Stomach smooth muscle (tissue), 2 donors: ENCODE measurements around the gene ZBTB47.

ENCODE experiments used
- H3K27ac ChIP-seq: one replicate; pipeline ENCODE4 v1.7.0; 2013; ENCODE audit warnings: mild to moderate bottlenecking, low read length, inconsistent platforms
- H3K27me3 ChIP-seq, 2 donors: one replicate each; pipeline ENCODE4 v1.7.0; 2013; ENCODE audit warnings: low read length in 2 of 2; ENCODE audit not compliant: insufficient read depth in 2 of 2, control insufficient read depth in 1 of 2
- H3K36me3 ChIP-seq, 2 donors: one replicate each; pipeline ENCODE4 v1.7.0; 2013; ENCODE audit warnings: low read length in 2 of 2; ENCODE audit not compliant: control insufficient read depth in 2 of 2, insufficient read depth in 2 of 2
- H3K4me1 ChIP-seq: one replicate; pipeline ENCODE4 v1.7.0; 2013; ENCODE audit warnings: low read length; ENCODE audit not compliant: control insufficient read depth, insufficient read depth
- H3K4me3 ChIP-seq, 2 donors: one replicate each; pipeline ENCODE4 v1.7.0; 2013; ENCODE audit warnings: low read length in 2 of 2
- H3K9ac ChIP-seq, 2 donors: one replicate each; pipeline ENCODE4 v1.7.0; 2013; ENCODE audit warnings: low read length in 2 of 2, mild to moderate bottlenecking in 1 of 2
- H3K9me3 ChIP-seq, 2 donors: one replicate each; pipeline ENCODE4 v1.7.0; 2013; ENCODE audit warnings: low read length in 2 of 2; ENCODE audit not compliant: control insufficient read depth in 2 of 2
- donor health status: healthy.
- donor health status: Pancreatic carcinoma.

ZBTB47 gene

DNA sequence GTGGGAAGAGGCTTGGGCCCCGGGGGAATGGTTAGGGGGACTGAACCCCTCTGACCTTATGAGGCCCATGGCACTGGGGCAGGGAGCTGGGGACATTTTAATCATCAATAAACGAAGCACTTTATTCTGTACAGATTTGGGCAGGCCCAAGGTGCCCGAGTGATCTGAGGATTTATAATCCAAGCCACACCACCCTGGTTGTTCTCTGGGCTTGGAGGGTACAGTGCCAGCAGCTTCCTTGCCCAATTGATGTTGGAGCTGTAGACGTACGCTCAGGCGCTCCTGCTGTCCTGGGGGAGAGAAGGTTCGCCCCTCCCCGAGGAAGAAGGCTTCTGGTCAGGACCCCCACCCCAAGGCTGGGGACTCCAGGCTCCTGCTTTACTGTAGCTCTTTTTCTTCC lies 12.5 kb downstream of the ZBTB47 start:
- Histone ChIP-seq H3K9me3 (peaks cover 0 to 3% of the 10 kb centered on the region in 2 donors), H3K9ac (no peak overlapping the region), H3K4me3 (peak overlapping the region in 1 of 2 donors; percentile 22), H3K4me1 (peaks cover 39% of the 10 kb centered on the region), H3K27ac (peak overlapping the region; percentile 46), H3K27me3 (peaks cover 0 to 2% of the 10 kb centered on the region in 2 donors), H3K36me3 (no peaks in the 10 kb centered on the region)

DNA sequence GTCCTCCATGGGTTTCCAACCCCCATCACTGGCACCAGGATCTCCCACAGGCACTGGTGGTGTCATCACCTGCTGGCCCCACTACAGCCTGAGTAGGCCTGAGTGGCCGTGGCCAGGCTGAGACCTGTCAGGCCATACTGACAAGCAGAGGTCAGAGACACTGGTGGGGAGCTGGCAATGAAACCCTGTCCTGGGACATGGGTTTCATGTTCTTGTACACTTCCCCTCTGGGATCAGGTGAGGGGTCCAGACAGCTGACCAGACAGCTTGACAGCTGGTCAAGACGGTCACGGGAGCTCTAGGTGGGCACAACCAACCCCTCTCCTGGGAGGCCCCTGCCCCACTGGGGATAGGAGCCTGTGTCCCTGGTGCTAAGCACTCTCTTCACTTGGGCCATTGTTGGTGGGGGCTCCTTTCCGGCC lies 13.1 kb downstream of the ZBTB47 start:
- Histone ChIP-seq H3K27me3 (peaks cover 0 to 2% of the 10 kb centered on the region in 2 donors), H3K9ac (no peak overlapping the region), H3K36me3 (no peaks in the 10 kb centered on the region), H3K9me3 (peaks cover 0 to 3% of the 10 kb centered on the region in 2 donors), H3K4me1 (peaks cover 33% of the 10 kb centered on the region), H3K4me3 (no peak overlapping the region), H3K27ac (peak overlapping the region; percentile 46)

DNA sequence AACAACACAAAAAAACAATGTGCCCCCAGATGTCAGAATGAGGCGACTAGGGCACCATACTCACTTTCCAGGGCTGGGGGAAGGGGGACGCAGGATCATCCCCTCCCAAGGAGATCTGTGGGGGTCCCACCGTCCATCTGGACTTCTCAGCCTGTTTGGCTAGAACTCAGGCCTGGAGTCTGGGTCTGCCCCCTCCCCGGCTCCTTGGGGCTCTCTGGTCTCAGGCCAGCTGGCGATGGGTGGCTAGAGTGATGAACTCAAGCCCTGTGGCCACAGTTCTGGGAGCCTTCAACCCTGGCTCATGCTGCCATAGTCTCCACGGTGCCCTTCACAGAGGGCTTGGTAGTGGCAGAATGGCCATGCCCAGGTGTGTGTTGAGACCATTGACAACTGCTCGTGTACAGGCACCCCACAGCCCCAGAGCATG lies 13.6 kb downstream of the ZBTB47 start:
- Histone ChIP-seq H3K4me1 (peaks cover 33% of the 10 kb centered on the region), H3K4me3 (no peak overlapping the region), H3K9me3 (peaks cover 0 to 3% of the 10 kb centered on the region in 2 donors), H3K27me3 (peaks cover 0 to 2% of the 10 kb centered on the region in 2 donors), H3K9ac (no peak overlapping the region), H3K27ac (peak overlapping the region; percentile 46), H3K36me3 (no peaks in the 10 kb centered on the region)

DNA sequence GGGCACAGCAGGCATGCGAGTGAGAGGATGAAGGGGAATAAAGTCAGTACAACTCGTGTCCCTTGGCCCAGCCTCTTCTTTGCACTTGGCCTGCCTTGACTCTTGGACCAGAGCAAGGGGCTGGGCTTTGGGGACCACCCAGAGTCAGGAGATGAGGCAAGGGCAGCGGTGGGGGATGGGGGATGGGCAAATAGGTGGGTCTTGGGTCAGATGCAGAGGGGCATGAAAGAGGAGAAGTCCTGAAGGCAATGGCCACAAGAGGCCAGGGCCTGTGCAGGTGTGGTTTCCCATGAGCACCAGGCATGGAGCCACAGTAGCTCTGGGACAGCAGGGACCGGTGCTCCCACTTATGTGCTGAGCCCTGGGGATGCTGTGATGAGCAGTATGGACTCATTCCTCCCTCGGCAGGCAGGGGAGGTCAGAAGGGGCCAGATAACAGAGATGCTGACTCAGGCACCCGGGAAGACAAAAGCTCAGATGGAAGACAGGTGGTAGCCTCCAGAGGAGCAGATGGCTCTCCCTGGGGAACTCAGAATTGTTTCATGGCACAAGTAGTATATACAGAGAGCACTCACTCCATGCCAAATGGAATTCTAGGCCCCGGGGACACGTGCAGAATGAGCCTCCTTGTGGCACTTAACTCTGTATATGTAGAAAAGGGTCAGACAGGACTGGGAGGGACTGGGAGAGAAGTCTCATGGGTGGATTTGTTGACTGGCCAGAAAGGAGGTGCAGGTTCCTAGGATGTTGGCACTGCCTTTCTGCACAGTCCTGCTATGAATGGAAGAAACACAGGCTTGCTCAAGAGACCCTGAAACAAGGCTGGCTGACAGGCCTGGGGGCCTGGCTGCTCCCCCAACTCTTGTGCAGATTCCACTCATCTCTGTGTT lies 14.3 kb downstream of the ZBTB47 start:
- Histone ChIP-seq H3K27ac (no peak overlapping the region), H3K4me3 (no peak overlapping the region), H3K9ac (no peak overlapping the region)

DNA sequence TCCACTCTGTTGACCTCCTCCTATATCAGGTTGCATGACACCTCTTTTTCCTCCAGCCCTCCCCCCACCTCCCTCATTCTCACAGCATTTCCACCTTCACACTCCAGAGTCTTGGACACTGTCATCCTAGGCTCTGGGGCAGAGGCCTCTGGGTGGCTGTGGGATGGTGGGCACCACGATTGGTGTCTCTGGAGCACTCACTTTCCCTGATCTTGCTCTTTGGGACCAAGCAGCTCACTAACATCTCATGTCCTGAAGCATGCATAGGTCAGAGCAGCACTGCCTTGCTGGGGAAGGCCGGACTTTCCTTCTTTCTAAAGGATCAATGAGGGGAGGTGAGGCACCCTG lies 14.9 kb downstream of the ZBTB47 start:
- Histone ChIP-seq H3K27me3 (peaks cover 0 to 2% of the 10 kb centered on the region in 2 donors), H3K4me1 (peaks cover 33% of the 10 kb centered on the region), H3K9me3 (peaks cover 0 to 3% of the 10 kb centered on the region in 2 donors), H3K4me3 (no peak overlapping the region), H3K36me3 (no peaks in the 10 kb centered on the region), H3K27ac (no peak overlapping the region), H3K9ac (no peak overlapping the region)

More for the DNA sequence above, 14.3 kb downstream of the ZBTB47 start:
- Histone ChIP-seq H3K36me3 (no peaks in the 10 kb centered on the region), H3K27me3 (peaks cover 0 to 2% of the 10 kb centered on the region in 2 donors), H3K4me1 (peaks cover 33% of the 10 kb centered on the region), H3K9me3 (peaks cover 0 to 3% of the 10 kb centered on the region in 2 donors)

DNA sequence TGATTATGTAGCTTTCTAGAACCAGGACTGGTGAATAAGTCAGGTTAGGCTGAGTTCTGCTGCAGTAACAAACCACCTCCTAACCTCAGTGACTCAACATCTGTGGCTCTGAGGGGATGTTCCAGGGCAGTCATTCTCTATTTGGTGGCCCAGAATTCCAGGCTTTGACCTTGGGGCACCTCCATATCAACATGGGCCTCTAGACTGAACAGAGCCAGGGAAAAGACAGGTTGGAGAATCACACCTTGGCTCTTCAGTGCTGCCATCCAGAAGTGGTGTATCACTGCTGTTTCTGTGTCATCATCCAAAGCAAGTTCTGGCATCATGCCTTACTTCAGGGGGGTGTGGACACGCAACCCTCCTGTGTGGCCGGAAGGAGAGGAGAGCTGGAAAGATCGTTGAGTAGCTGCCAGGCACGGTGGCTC lies 15.3 kb downstream of the ZBTB47 start:
- peaks cover 33% of the 10 kb centered on the region for H3K4me1 ChIP-seq
- no peak overlapping the region for H3K27ac ChIP-seq

DNA sequence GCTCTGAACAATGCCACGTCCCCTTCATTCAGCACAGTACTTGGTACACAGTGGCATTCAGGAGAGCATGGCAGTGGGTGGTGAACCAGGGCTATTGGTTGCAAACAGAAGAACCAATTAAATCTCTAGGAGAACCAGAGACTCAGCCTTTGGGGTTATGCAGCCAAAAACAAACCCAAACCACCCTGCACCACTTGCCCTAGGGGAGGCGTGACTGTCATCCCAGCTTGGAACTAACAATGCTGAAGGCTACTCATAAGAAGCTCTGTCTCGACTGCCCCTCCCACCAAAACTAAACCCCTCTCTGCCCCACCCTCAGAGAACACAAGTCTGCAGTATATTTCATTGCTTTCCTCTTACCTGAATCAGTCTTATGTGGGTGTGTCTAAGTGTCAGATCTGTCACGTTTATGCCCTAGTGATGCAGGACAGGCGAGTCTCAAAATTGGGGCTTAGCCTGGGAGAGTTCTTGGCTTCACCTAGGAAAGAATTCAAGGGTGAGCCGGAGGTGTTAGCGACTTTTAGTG lies 16.6 kb downstream of the ZBTB47 start:
- Histone ChIP-seq H3K9ac (no peak overlapping the region), H3K36me3 (no peaks in the 10 kb centered on the region), H3K27me3 (peaks cover 0 to 2% of the 10 kb centered on the region in 2 donors), H3K9me3 (peaks cover 0 to 3% of the 10 kb centered on the region in 2 donors), H3K27ac (no peak overlapping the region), H3K4me3 (no peak overlapping the region), H3K4me1 (peaks cover 33% of the 10 kb centered on the region)

More for the DNA sequence above, 15.3 kb downstream of the ZBTB47 start:
- no peak overlapping the region for H3K4me3 ChIP-seq
- H3K27me3 ChIP-seq: peaks cover 0 to 2% of the 10 kb centered on the region in 2 donors
- H3K9me3 ChIP-seq: peaks cover 0 to 3% of the 10 kb centered on the region in 2 donors
- no peak overlapping the region for H3K9ac ChIP-seq
- H3K36me3 ChIP-seq: no peaks in the 10 kb centered on the region

DNA sequence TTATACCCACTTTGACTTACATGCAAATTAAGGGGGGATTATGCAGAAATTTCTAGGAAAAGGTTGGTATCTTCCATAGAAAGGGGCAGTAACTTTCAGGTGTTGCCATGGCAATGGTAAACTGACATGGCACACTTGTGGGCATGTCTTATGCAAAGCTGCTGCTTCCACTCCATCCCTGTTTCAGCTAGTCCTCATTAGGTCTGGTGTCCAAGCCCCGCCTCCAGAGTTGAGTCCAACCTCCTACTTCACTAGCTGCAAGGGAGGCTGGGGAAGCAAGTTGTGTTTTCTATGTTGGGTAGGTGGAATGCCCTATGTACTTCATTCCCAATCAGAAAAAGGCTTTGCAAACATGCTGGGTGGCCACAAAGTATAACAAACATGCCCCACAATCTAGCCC lies 17.2 kb downstream of the ZBTB47 start:
- H3K4me1 ChIP-seq: peaks cover 29% of the 10 kb centered on the region
- H3K27ac ChIP-seq: no peak overlapping the region

DNA sequence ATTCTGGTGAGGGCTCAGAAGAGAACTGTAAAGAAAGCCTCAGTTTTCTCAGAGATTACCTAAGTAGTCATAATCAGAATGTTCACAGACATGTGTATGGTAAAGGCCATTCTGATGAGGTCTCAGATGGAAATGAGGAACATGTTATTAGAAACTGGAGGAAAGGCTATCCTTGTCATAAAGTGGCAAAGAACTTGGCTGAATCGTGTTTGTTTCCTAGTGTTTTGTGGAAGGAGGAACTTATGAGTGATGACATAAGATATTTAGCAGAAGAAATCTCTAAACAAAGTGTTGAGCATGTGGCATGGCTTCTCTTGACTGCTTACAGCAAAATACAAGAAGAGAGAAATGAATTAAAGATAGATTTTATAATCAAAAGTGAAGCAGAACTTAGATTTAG lies 19.0 kb downstream of the ZBTB47 start:
- no peak overlapping the region for H3K27ac ChIP-seq
- H3K9me3 ChIP-seq: peaks cover 0 to 6% of the 10 kb centered on the region in 2 donors
- H3K36me3 ChIP-seq: no peaks in the 10 kb centered on the region
- no peak overlapping the region for H3K4me3 ChIP-seq
- H3K27me3 ChIP-seq: peaks cover 0 to 2% of the 10 kb centered on the region in 2 donors
- H3K9ac ChIP-seq: no peak overlapping the region
- H3K4me1 ChIP-seq: peaks cover 11% of the 10 kb centered on the region

More for the DNA sequence above, 17.2 kb downstream of the ZBTB47 start:
- peaks cover 0 to 3% of the 10 kb centered on the region in 2 donors for H3K9me3 ChIP-seq
- peaks cover 0 to 2% of the 10 kb centered on the region in 2 donors for H3K27me3 ChIP-seq
- H3K36me3 ChIP-seq: no peaks in the 10 kb centered on the region
- H3K9ac ChIP-seq: no peak overlapping the region
- H3K4me3 ChIP-seq: no peak overlapping the region

DNA sequence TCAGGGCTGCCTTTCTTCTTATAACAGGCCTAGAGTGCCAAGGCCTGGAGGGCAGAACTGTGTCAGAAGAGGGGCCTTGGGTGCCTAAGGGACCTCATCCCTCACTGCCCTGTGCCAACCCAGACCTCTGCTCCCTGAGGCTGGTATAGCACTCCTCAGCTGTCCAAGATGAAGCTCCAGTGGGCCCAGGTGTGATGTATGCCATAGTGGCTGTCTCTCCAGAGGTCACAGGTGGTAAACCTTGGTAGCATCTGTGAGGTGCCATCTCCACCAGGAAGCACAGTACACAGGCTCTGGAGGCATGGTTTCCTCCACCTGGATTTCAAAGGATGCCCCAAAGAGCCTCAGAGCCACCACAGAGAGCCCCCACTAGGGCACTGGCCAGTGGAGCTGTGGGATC lies 19.6 kb downstream of the ZBTB47 start:
- H3K27me3 ChIP-seq: peaks cover 0 to 2% of the 10 kb centered on the region in 2 donors
- no peak overlapping the region for H3K9ac ChIP-seq
- no peak overlapping the region for H3K4me3 ChIP-seq
- no peak overlapping the region for H3K27ac ChIP-seq
- peaks cover 6% of the 10 kb centered on the region for H3K4me1 ChIP-seq
- peaks cover 0 to 6% of the 10 kb centered on the region in 2 donors for H3K9me3 ChIP-seq
- H3K36me3 ChIP-seq: no peaks in the 10 kb centered on the region
